ENCODE measurements around the gene KCNMB4.

The KCNMB4 gene

DNA sequence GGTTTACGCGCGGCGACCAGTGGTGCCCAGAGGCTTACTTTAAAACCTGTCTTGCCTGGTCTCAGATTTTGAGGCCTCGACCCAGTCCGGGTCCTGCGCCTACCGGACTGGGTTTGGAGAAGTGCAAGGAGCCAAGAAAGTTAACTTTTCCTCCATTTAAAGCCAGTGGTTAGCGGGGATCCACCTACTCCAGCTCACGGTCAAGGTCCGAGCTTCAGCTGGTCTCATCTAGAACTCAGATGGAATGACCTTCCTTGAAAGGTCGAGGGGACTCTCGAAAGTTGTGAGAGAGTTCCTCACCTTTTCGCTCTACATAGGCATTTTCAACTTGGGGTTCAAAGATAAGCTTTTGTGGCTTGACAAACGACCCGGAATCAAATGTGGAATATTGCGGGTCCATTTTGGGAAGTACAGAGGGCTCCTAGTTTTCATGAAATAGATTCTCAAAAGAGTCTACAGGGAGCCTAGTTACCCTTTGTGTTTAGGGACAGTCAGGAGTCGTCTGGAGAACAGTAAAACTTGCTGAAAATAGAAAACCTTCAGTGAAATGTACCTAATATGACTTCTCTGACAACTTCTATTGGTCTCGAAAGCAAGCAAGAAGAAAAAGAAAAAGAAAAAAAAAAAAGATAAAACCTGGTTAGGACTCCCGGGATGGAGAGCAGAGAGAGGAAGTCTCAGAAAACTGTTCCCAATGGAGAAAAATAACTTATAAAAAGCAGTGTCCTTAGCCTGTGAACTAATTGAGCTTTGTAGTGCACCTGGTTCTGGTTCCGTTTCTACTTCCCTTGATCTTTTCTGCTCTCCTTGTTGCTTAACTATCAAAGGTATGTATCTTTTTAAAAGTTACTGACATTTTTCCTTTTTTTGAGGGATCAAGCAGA lies 1.4 kb downstream of the KCNMB4 start:
- TF ChIP-seq FOXP2 (optimal IDR thresholded peaks at IDR 0.05; ENCODE audit: borderline replicate concordance, extremely low read depth, extremely low read length, insufficient read depth) (no peak), POLR2AphosphoS5 (IDR thresholded peaks at IDR 0.05; ENCODE audit: low read depth, low read length) (no peak), REST (IDR thresholded peaks at IDR 0.05; ENCODE audit: insufficient read depth in 1 of 2, low read depth in 2 of 2, low read length in 2 of 2) (no peak), SIN3A (IDR thresholded peaks at IDR 0.05; ENCODE audit: borderline replicate concordance, insufficient read depth, low read length) (no peak), TAF1 (IDR thresholded peaks at IDR 0.05; ENCODE audit: borderline replicate concordance, insufficient read depth, low read length) (no peak)

DNA sequence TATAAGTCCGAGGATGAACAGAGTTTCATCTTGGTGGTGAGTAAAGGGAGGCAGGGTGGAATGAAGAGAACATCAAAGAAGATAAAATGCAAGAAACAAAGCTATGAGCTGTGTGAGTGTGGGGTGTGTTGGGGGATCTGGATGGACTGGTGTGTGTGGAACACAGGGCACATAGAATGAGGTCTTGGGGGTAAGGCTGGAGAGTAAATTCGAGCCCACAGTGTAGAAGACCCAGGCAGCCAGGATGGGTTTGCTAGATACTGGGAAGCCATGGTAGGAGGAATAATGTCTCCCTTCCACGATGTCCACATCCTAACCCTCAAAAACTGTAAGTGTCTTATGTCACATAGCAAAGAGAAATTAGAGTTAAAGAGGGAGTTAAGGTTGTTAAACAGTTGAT lies 6.8 kb downstream of the KCNMB4 start:
- TF ChIP-seq SIN3A (IDR thresholded peaks at IDR 0.05; ENCODE audit: borderline replicate concordance, insufficient read depth, low read length) (no peak), POLR2AphosphoS5 (IDR thresholded peaks at IDR 0.05; ENCODE audit: low read depth, low read length) (no peak), REST (IDR thresholded peaks at IDR 0.05; ENCODE audit: insufficient read depth in 1 of 2, low read depth in 2 of 2, low read length in 2 of 2) (no peak), FOXP2 (optimal IDR thresholded peaks at IDR 0.05; ENCODE audit: borderline replicate concordance, extremely low read depth, extremely low read length, insufficient read depth) (no peak), TAF1 (IDR thresholded peaks at IDR 0.05; ENCODE audit: borderline replicate concordance, insufficient read depth, low read length) (no peak)

DNA sequence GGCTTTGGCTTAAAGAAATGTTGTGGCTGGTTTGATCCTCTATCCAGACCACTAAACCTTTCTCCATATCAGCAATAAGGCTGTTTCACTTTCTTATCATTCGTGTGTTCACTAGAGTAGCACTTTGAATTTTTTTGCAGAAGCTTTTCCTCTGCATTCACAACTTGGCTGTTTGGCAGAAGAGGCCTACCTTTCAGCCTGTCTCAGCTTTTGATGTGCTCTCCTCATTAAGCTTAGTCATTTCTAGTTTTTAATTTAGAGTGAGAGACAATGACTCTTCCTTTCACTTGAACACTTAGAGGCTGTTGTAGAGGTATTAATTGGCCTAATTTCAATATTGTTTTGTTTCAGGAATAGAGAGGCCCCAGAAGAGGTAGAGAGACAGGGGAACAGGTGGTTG lies 13.8 kb downstream of the KCNMB4 start:
- TF ChIP-seq POLR2AphosphoS5 (IDR thresholded peaks at IDR 0.05; ENCODE audit: low read depth, low read length) (no peak), REST (IDR thresholded peaks at IDR 0.05; ENCODE audit: insufficient read depth in 1 of 2, low read depth in 2 of 2, low read length in 2 of 2) (no peak), SIN3A (IDR thresholded peaks at IDR 0.05; ENCODE audit: borderline replicate concordance, insufficient read depth, low read length) (no peak), FOXP2 (optimal IDR thresholded peaks at IDR 0.05; ENCODE audit: borderline replicate concordance, extremely low read depth, extremely low read length, insufficient read depth) (no peak), TAF1 (IDR thresholded peaks at IDR 0.05; ENCODE audit: borderline replicate concordance, insufficient read depth, low read length) (no peak)

DNA sequence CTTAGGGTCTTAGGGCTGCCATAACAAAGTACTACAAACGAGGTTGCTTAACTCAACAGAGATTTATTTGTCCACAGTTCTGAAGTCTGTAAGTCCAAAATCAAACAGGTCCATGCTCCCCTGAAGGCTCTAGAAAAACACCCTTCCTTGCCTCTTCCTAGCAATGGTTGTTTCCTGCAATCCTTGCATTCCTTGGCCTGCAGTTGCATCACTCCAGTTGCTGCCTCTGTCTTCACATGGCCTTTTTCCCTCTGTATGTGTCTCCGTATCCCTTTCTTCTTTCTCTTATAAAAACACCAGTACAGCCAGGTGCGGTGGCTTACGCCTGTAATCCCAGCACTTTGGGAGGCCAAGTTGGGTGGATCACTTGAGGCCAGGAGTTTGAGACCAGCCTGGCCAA lies 17.4 kb downstream of the KCNMB4 start:
- TF ChIP-seq TAF1 (IDR thresholded peaks at IDR 0.05; ENCODE audit: borderline replicate concordance, insufficient read depth, low read length): no peak
- no peak for TF ChIP-seq POLR2AphosphoS5 (IDR thresholded peaks at IDR 0.05; ENCODE audit: low read depth, low read length)
- no peak for TF ChIP-seq SIN3A (IDR thresholded peaks at IDR 0.05; ENCODE audit: borderline replicate concordance, insufficient read depth, low read length)
- no peak for TF ChIP-seq REST (IDR thresholded peaks at IDR 0.05; ENCODE audit: insufficient read depth in 1 of 2, low read depth in 2 of 2, low read length in 2 of 2)
- TF ChIP-seq FOXP2 (optimal IDR thresholded peaks at IDR 0.05; ENCODE audit: borderline replicate concordance, extremely low read depth, extremely low read length, insufficient read depth): no peak

Data from PFSK-1 (cell line).